ENCODE measurements around the gene EHD3. TPM values are rescaled to one million over a fixed set of nuclear protein-coding genes. Genes with fewer than 3 reads are reported as not detected.

The EHD3 gene
- total and polyA plus RNA-seq, 2 of the 4 experiments (the other 2 are of a cell fraction), result 29.1 to 39.8 TPM

- in situ Hi-C loops (cut with MboI; ENCODE audit: low sequenced_read_pairs), result no loop called here
- CTCF ChIA-PET, result no interaction called here
- no TSS peak for BruUV-seq (replicated peaks)
Measured at GRCh38 chr2:31249009-31249690, 15.2 kb downstream of the EHD3 start.

More at GRCh38 chr2:31249009-31249690, 15.2 kb downstream of the EHD3 start:
- peaks cover under 1% of the 10 kb centered on the region; the same call in 1 of the 2 replicates for H3K9me1 ChIP-seq (ENCODE audit: insufficient read depth, low read length)
- H4K91ac ChIP-seq (ENCODE audit: insufficient read depth, low read depth, low read length), result no peak overlapping the region
- dilution Hi-C loops (cut with HindIII; ENCODE audit: low sequenced_read_pairs, unreplicated experiment) (no loop called here), intact Hi-C loops (cut with micrococcal nuclease) (no loop called here)
- no peak overlapping the region for H2BK20ac ChIP-seq (ENCODE audit: low read depth, low read length)
- no peak overlapping the region for H3K4me2 ChIP-seq (ENCODE audit: low read depth, low read length)
- H3K27me3 ChIP-seq (ENCODE audit: control insufficient read depth, insufficient read depth, low read length), result no peaks in the 10 kb centered on the region
- H3K9ac ChIP-seq (ENCODE audit: low read depth, low read length), result no peak overlapping the region
- no peak for DNase-seq
- H3K79me1 ChIP-seq (ENCODE audit: low read depth in 1 of 2, low read length in 2 of 2), result peaks cover 0 to 5% of the 10 kb centered on the region in 2 experiments; a peak in 1 of 4 replicates
- H3K36me3 ChIP-seq (ENCODE audit: control insufficient read depth, insufficient read depth, low read length), result peaks cover 46% of the 10 kb centered on the region
- H2BK15ac ChIP-seq (ENCODE audit: low read depth, low read length), result no peak overlapping the region
- H2BK5ac ChIP-seq (ENCODE audit: low read depth, low read length, poor library complexity, severe bottlenecking), result no peak overlapping the region
- no peak for ATAC-seq (ENCODE audit: low read depth)
- no peak overlapping the region for H3K4me3 ChIP-seq (ENCODE audit: insufficient read depth, low read depth, low read length)
- H2AFZ ChIP-seq (replicated peaks; ENCODE audit: low read length, poor library complexity), result no peak overlapping the region
- no peak overlapping the region for H2AK9ac ChIP-seq (replicated peaks; ENCODE audit: low read depth, low read length, poor library complexity)
- 93% methylated on average over 5 of the region's 15 CpGs; no CpG with 5 or more reads in 1 of the 2 experiments for WGBS, 2 experiments (ENCODE audit: extremely low coverage in 2 of 2, insufficient read length in 1 of 2)
- POLR2A ChIA-PET (ENCODE audit: unreplicated experiment), result interaction anchor here (0.5 kb wide), 1 partner anchor 1018 kb away, joined by 3 read pairs; no protein-coding TSS in a partner anchor
- no peak for TF ChIP-seq CTCF (conservative IDR thresholded peaks at IDR 0.05; ENCODE audit: low read depth, low read length)
- TF ChIP-seq CHD1 (IDR thresholded peaks at IDR 0.05; ENCODE audit: low read depth, low read length), result no peak
- no peak for TF ChIP-seq BHLHE40 (IDR thresholded peaks at IDR 0.05; ENCODE audit: low read depth, low read length)
- no peak for TF ChIP-seq MAFK (IDR thresholded peaks at IDR 0.05; ENCODE audit: low read depth, low read length)
- no peak for TF ChIP-seq MXI1 (IDR thresholded peaks at IDR 0.05; ENCODE audit: borderline replicate concordance, low read depth, low read length)
- H3K4me1 ChIP-seq (ENCODE audit: control insufficient read depth, insufficient read depth, low read length), result peaks cover 6% of the 10 kb centered on the region
- no peak overlapping the region for H4K8ac ChIP-seq (ENCODE audit: low read depth in 2 of 2, low read length in 2 of 2)
- no peak overlapping the region for H3K56ac ChIP-seq (ENCODE audit: extremely low read depth, insufficient read depth, low read length)
- H4K5ac ChIP-seq (ENCODE audit: low read depth, low read length), result no peak overlapping the region
- H4K20me1 ChIP-seq (ENCODE audit: insufficient read depth, low read length), result no peaks in the 10 kb centered on the region
- no peak overlapping the region for H2BK120ac ChIP-seq (ENCODE audit: low read depth, low read length)
- no peak overlapping the region for H2AK5ac ChIP-seq (ENCODE audit: low read depth, low read length)
- H3K27ac ChIP-seq (ENCODE audit: insufficient read depth, low read length), result no peak overlapping the region
- no peak overlapping the region for H3K4ac ChIP-seq (ENCODE audit: low read depth, low read length)
- no peaks in the 10 kb centered on the region for H3K9me3 ChIP-seq (ENCODE audit: control insufficient read depth, insufficient read depth, low read length)
- H3K18ac ChIP-seq (ENCODE audit: low read depth, low read length), result no peak overlapping the region
- H3K23ac ChIP-seq (ENCODE audit: low read depth, low read length), result no peak overlapping the region
- H3K14ac ChIP-seq (replicated peaks; ENCODE audit: low read depth, low read length), result no peak overlapping the region
